H9 (cell line): Measurements from ENCODE around the gene SGF29. TPM values are rescaled to one million over a fixed set of nuclear protein-coding genes. Genes with fewer than 3 reads are reported as not detected.

Experiments used
- DNase-seq: peaks from one replicate; pipeline ENCODE4 v3.0.0-alpha.2; 2017
- H2AFZ ChIP-seq: one replicate; pipeline ENCODE4 v1.6.1; 2013; ENCODE audit warnings: mild to moderate bottlenecking, low read length, control low read depth, moderate library complexity
- H2AK5ac ChIP-seq: 2 replicates; pipeline ENCODE4 v1.6.1; 2013; ENCODE audit warnings: low read length, control low read depth, mixed read lengths; ENCODE audit not compliant: insufficient read length
- H2BK120ac ChIP-seq: one replicate; pipeline ENCODE4 v1.6.1; 2013; ENCODE audit warnings: low read depth, mild to moderate bottlenecking, low read length, control low read depth, inconsistent platforms; ENCODE audit not compliant: poor library complexity, severe bottlenecking
- H2BK12ac ChIP-seq: 2 replicates; pipeline ENCODE4 v1.6.1; 2013; ENCODE audit warnings: low read length, control low read depth, mixed read lengths, low read depth; ENCODE audit not compliant: insufficient read length
- H2BK15ac ChIP-seq: 2 replicates; pipeline ENCODE4 v1.6.1; 2013; ENCODE audit warnings: low read depth, low read length, control low read depth
- H2BK20ac ChIP-seq: one replicate; pipeline ENCODE4 v1.6.1; 2013; ENCODE audit warnings: low read depth, mild to moderate bottlenecking, low read length, control low read depth, inconsistent platforms; ENCODE audit not compliant: poor library complexity, severe bottlenecking
- H2BK5ac ChIP-seq: 2 replicates; pipeline ENCODE4 v1.6.1; 2013; ENCODE audit warnings: low read length, control low read depth, mixed read lengths; ENCODE audit not compliant: insufficient read length
- H3K14ac ChIP-seq: 2 replicates; pipeline ENCODE4 v1.6.1; 2013; ENCODE audit warnings: low read length, control low read depth; ENCODE audit not compliant: insufficient read depth
- H3K18ac ChIP-seq: 2 replicates; pipeline ENCODE4 v1.6.1; 2013; ENCODE audit warnings: low read depth, mild to moderate bottlenecking, mixed read lengths, low read length, control low read depth; ENCODE audit not compliant: insufficient read length
- H3K23ac ChIP-seq: 2 replicates; pipeline ENCODE4 v1.6.1; 2013; ENCODE audit warnings: low read length, control low read depth, mixed read lengths, low read depth; ENCODE audit not compliant: insufficient read length
- H3K23me2 ChIP-seq: 2 replicates; pipeline ENCODE4 v1.6.1; 2013; ENCODE audit warnings: low read depth, mild to moderate bottlenecking, mixed read lengths, low read length, control low read depth; ENCODE audit not compliant: insufficient read length, poor library complexity, severe bottlenecking
- H3K27ac ChIP-seq: 2 replicates; pipeline ENCODE4 v1.5.1; 2013; ENCODE audit warnings: low read length, control low read depth, mixed read lengths, low read depth; ENCODE audit not compliant: insufficient read length
- H3K27me3 ChIP-seq: 2 replicates; pipeline ENCODE4 v1.6.1; 2013; ENCODE audit warnings: low read length, control low read depth, inconsistent platforms; ENCODE audit not compliant: insufficient read depth
- H3K4ac ChIP-seq: 2 replicates; pipeline ENCODE4 v1.6.1; 2013; ENCODE audit warnings: low read depth, mild to moderate bottlenecking, control low read depth, inconsistent platforms, low read length, moderate library complexity
- H3K4me1 ChIP-seq: 2 replicates; pipeline ENCODE4 v1.6.1; 2013; ENCODE audit warnings: low read length, control low read depth, inconsistent platforms; ENCODE audit not compliant: insufficient read depth
- H3K4me2 ChIP-seq: 2 replicates; pipeline ENCODE4 v1.6.1; 2013; ENCODE audit warnings: low read length, control low read depth, mixed read lengths; ENCODE audit not compliant: insufficient read length, insufficient read depth
- H3K56ac ChIP-seq: 2 replicates; pipeline ENCODE4 v1.6.1; 2013; ENCODE audit warnings: low read depth, mild to moderate bottlenecking, mixed read lengths, low read length, control low read depth; ENCODE audit not compliant: insufficient read length
- H3K79me1 ChIP-seq: 2 replicates; pipeline ENCODE4 v1.6.1; 2013; ENCODE audit warnings: low read depth, mild to moderate bottlenecking, moderate library complexity, low read length, control low read depth, inconsistent platforms; ENCODE audit not compliant: insufficient read depth, poor library complexity, severe bottlenecking
- H3K79me2 ChIP-seq: 2 replicates; pipeline ENCODE4 v1.6.1; 2013; ENCODE audit warnings: low read length, control low read depth, inconsistent platforms; ENCODE audit not compliant: insufficient read depth
- H3K9ac ChIP-seq: 2 replicates; pipeline ENCODE4 v1.6.1; 2013; ENCODE audit warnings: low read length, control low read depth, mixed read lengths; ENCODE audit not compliant: insufficient read length; ENCODE audit errors: extremely low read depth
- H3K9me3 ChIP-seq: one replicate; pipeline ENCODE4 v1.6.1; 2013; ENCODE audit warnings: low read depth, low read length, inconsistent platforms; ENCODE audit not compliant: control insufficient read depth
- H3T11ph ChIP-seq: one replicate; pipeline ENCODE4 v1.6.1; 2013; ENCODE audit warnings: mild to moderate bottlenecking, low read length, control low read depth, inconsistent platforms
- H4K20me1 ChIP-seq: one replicate; pipeline ENCODE4 v1.6.1; 2013; ENCODE audit not compliant: control insufficient read depth, insufficient read length, insufficient read depth
- H4K5ac ChIP-seq: 2 replicates; pipeline ENCODE4 v1.6.1; 2013; ENCODE audit warnings: low read depth, mild to moderate bottlenecking, mixed read lengths, low read length, control low read depth; ENCODE audit not compliant: insufficient read length
- H4K8ac ChIP-seq: replicated peaks from 2 replicates; pipeline ENCODE4 v1.6.1; 2013; ENCODE audit warnings: low read length, control low read depth, mixed read lengths, low read depth; ENCODE audit not compliant: insufficient read length
- H4K91ac ChIP-seq: 2 replicates; pipeline ENCODE4 v1.6.1; 2013; ENCODE audit warnings: low read depth, mild to moderate bottlenecking, moderate library complexity, mixed read lengths, low read length, control low read depth; ENCODE audit not compliant: insufficient read length
- H3K27ac Mint-ChIP-seq, 3 experiments: 2 replicates in 2 of 3; 3 replicates in 1 of 3; pipeline ENCODE4 v1.8.0; 2020 to 2021; ENCODE audit warnings: mixed read lengths in 3 of 3, mild to moderate bottlenecking in 1 of 3, moderate library complexity in 1 of 3
- H3K27me3 Mint-ChIP-seq: 2 replicates; pipeline ENCODE4 v1.8.0; 2021; ENCODE audit warnings: low read depth, mild to moderate bottlenecking, moderate library complexity, mixed read lengths
- H3K36me3 Mint-ChIP-seq, 3 experiments: 2 replicates in 2 of 3; 3 replicates in 1 of 3; pipeline ENCODE4 v1.8.0; 2020 to 2021; ENCODE audit warnings: low read depth in 3 of 3, mixed read lengths in 3 of 3; ENCODE audit not compliant: insufficient read depth in 1 of 3
- H3K4me1 Mint-ChIP-seq, 2 experiments: 2 replicates each; pipeline ENCODE4 v1.8.0; 2020; ENCODE audit warnings: mixed read lengths in 2 of 2
- H3K4me3 Mint-ChIP-seq, 2 experiments: 2 replicates in 1 of 2; 3 replicates in 1 of 2; pipeline ENCODE4 v1.8.0; 2020 to 2021; ENCODE audit warnings: mild to moderate bottlenecking in 2 of 2, mixed read lengths in 2 of 2, moderate library complexity in 1 of 2
- H3K9me3 Mint-ChIP-seq, 2 experiments: 2 replicates in 1 of 2; 3 replicates in 1 of 2; pipeline ENCODE4 v1.8.0; 2020; ENCODE audit warnings: mild to moderate bottlenecking in 2 of 2, mixed read lengths in 2 of 2, moderate library complexity in 1 of 2
- WGBS: extraction: QIAGEN DNeasy Blood & Tissue Kit; methylation state at CpG from one replicate; pipeline ENCODE4 v1.1.7; 2013; ENCODE audit warnings: missing lambda C conversion rate, low lambda C conversion rate, mixed read lengths; ENCODE audit not compliant: insufficient read length; ENCODE audit errors: extremely low coverage; 5-methylcytosine and 5-hydroxymethylcytosine counted together
- total RNA-seq: library from RNA; stranded (reverse); gene quantifications from 2 replicates; pipeline ENCODE4 v1.2.1, GENCODE V29; 2021
- TF ChIP-seq, protein P1 (sequence below): fragments of 200-600 bp; sonication (generic); conservative IDR thresholded peaks from 3 replicates; pipeline ENCODE4 v1.8.0; 2021; ENCODE audit warnings: antibody characterized with exemption, mild to moderate bottlenecking

Gene SGF29
- total RNA-seq, 1 experiment from 2014 or later: 24.8 TPM

DNA sequence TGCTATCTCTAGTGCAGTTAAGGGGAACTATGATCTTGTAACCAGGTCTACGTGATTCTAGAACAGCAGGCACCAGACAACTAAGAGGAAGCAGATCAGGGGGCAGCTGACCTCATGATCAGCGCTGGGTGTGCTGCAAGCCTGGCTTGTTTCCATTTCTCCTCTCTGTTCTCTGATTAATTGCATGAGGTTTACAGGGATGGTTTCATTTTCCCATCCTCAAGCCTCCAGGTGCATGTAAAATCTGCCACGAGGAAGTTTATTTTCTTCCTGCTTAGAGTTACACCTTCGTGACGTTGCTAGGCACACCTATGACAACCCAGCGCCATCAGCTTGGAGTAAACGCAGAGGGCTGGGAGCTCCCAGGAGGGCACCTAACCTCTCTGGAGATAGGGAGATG is 10.6 kb upstream of the SGF29 start:
- Histone ChIP-seq H2AK5ac (no peak overlapping the region), H3K4me1 (no peaks in the 10 kb centered on the region), H2BK20ac (no peak overlapping the region), H3T11ph (no peak overlapping the region), H4K8ac (no peak overlapping the region), H4K91ac (no peak overlapping the region), H3K9ac (no peak overlapping the region), H3K27ac (no peak overlapping the region), H3K4ac (no peak overlapping the region), H3K27me3 (no peaks in the 10 kb centered on the region), H3K18ac (no peak overlapping the region), H3K4me2 (no peak overlapping the region), H2BK12ac (no peak overlapping the region), H2BK15ac (no peak overlapping the region), H3K23me2 (no peaks in the 10 kb centered on the region), H2BK120ac (no peak overlapping the region), H2AFZ (no peak overlapping the region), H3K56ac (no peak overlapping the region), H3K9me3 (no peaks in the 10 kb centered on the region), H4K5ac (no peak overlapping the region), H3K79me2 (no peaks in the 10 kb centered on the region), H3K14ac (no peak overlapping the region), H4K20me1 (no peaks in the 10 kb centered on the region), H3K23ac (no peak overlapping the region), H3K79me1 (no peaks in the 10 kb centered on the region), H2BK5ac (no peak overlapping the region)
- Mint-ChIP-seq H3K27ac (no peak overlapping the region; a peak in 1 of 7 replicates), H3K36me3 (no peaks in the 10 kb centered on the region; a peak in 1 of 7 replicates), H3K4me1 (peaks cover 0 to 4% of the 10 kb centered on the region in 2 experiments; a peak in 3 of 4 replicates), H3K9me3 (no peaks in the 10 kb centered on the region), H3K27me3 (peaks cover 4% of the 10 kb centered on the region), H3K4me3 (no peak overlapping the region)
- TF ChIP-seq, protein P1, sequence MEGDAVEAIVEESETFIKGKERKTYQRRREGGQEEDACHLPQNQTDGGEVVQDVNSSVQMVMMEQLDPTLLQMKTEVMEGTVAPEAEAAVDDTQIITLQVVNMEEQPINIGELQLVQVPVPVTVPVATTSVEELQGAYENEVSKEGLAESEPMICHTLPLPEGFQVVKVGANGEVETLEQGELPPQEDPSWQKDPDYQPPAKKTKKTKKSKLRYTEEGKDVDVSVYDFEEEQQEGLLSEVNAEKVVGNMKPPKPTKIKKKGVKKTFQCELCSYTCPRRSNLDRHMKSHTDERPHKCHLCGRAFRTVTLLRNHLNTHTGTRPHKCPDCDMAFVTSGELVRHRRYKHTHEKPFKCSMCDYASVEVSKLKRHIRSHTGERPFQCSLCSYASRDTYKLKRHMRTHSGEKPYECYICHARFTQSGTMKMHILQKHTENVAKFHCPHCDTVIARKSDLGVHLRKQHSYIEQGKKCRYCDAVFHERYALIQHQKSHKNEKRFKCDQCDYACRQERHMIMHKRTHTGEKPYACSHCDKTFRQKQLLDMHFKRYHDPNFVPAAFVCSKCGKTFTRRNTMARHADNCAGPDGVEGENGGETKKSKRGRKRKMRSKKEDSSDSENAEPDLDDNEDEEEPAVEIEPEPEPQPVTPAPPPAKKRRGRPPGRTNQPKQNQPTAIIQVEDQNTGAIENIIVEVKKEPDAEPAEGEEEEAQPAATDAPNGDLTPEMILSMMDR: no peak
- WGBS: no CpG with 5 or more reads among the region's 7 CpGs
- no peak for DNase-seq
